HCT116 (cell line): ENCODE data around the gene DYNLT2. TPM values are rescaled to one million over a fixed set of nuclear protein-coding genes. Genes with fewer than 3 reads are reported as not detected.

Experiments
- ATAC-seq: fragments of 200-7000 bp; cut with Tn5 transposase; 2 replicates; pipeline ENCODE4 v1.9.1; 2020; ENCODE audit warnings: mild to moderate bottlenecking, moderate library complexity
- BruUV-seq: library from RNA; stranded (reverse); fragments of 400-500 nt; replicated peaks from 2 replicates; lab custom pipeline; 2021; lab: Mats Ljungman, UMichigan
- CTCF ChIA-PET: fragments of 300-600 bp; sonication (Branson Sonifier 250); formaldehyde crosslinking; loops from one replicate; lab custom pipeline; 2021; ENCODE audit warnings: antibody characterized with exemption; lab: Charles Lee
- POLR2A ChIA-PET: fragments of 300-600, 350-600 bp; sonication (Branson Sonifier 250); formaldehyde crosslinking; loops from one replicate; lab custom pipeline; 2021; ENCODE audit warnings: antibody characterized with exemption; lab: Charles Lee
- RAD21 ChIA-PET, 2 experiments: fragments of 300-600 bp; sonication (Branson Sonifier 250); formaldehyde crosslinking; loops; one replicate each; lab custom pipeline; 2023; ENCODE audit warnings: low total read pairs in 2 of 2; ENCODE audit not compliant: uncharacterized antibody in 2 of 2, unreplicated experiment in 2 of 2, low non-redundant PET in 1 of 2; lab: Charles Lee
- DNase-seq: peaks from one replicate; pipeline ENCODE4 v3.0.0-alpha.2; 2010; ENCODE audit warnings: low read depth, low spot score
- H2AFZ ChIP-seq: fragments of 200-600 bp; shearing (Covaris generic), sonication (generic); 2 replicates; pipeline ENCODE4 v1.6.1; 2017; ENCODE audit warnings: low read depth, mixed run types, mixed read lengths, antibody characterized with exemption, low read length; ENCODE audit not compliant: poor library complexity, severe bottlenecking
- H3K27ac ChIP-seq: 2 replicates; pipeline ENCODE4 v1.5.1; 2012; ENCODE audit warnings: low read depth, low read length
- H3K27me3 ChIP-seq: fragments of 200-600 bp; sonication (generic); 2 replicates; pipeline ENCODE4 v1.6.1; 2016; ENCODE audit warnings: mixed run types, low read length, mixed read lengths; ENCODE audit not compliant: insufficient read depth
- H3K36me3 ChIP-seq, 2 experiments: fragments of 200-500 bp in 1 of 2; fragments of 200-600 bp in 1 of 2; sonication (Bioruptor generic) in 1 of 2; sonication (generic) in 1 of 2; 2 replicates each; pipeline versions ENCODE4 v1.5.1 to v1.6.1; 2014 to 2016; ENCODE audit warnings: low read length in 2 of 2, inconsistent platforms in 1 of 2, mixed read lengths in 1 of 2, mixed run types in 1 of 2; ENCODE audit not compliant: insufficient read depth in 2 of 2, control insufficient read depth in 1 of 2
- H3K4me1 ChIP-seq, 2 experiments: fragments of 200-600 bp in 1 of 2; sonication (generic) in 1 of 2; 2 replicates each; pipeline versions ENCODE4 v1.5.1 to v1.6.1; 2012 to 2017; ENCODE audit warnings: low read length in 2 of 2, inconsistent platforms in 1 of 2, mild to moderate bottlenecking in 1 of 2, mixed read lengths in 1 of 2, mixed run types in 1 of 2, moderate library complexity in 1 of 2; ENCODE audit not compliant: insufficient read depth in 2 of 2, control insufficient read depth in 1 of 2
- H3K4me2 ChIP-seq: fragments of 200-600 bp; sonication (generic); 2 replicates; pipeline ENCODE4 v1.6.1; 2017; ENCODE audit warnings: mixed run types, low read length, mixed read lengths
- H3K4me3 ChIP-seq, 2 experiments: fragments of 200-600 bp in 1 of 2; sonication (generic) in 1 of 2; replicated peaks in 1 of 2; 2 replicates each; pipeline ENCODE4 v1.5.1; 2011 to 2016; ENCODE audit warnings: low read length in 2 of 2, control low read depth in 1 of 2, low read depth in 1 of 2, mild to moderate bottlenecking in 1 of 2, mixed read lengths in 1 of 2, mixed run types in 1 of 2
- H3K79me2 ChIP-seq: fragments of 200-600 bp; sonication (generic); 2 replicates; pipeline ENCODE4 v1.6.1; 2017; ENCODE audit warnings: mild to moderate bottlenecking, mixed run types, low read length, moderate library complexity, mixed read lengths; ENCODE audit not compliant: insufficient read depth
- H3K9ac ChIP-seq: fragments of 200-600 bp; sonication (generic); 2 replicates; pipeline ENCODE4 v1.6.1; 2016; ENCODE audit warnings: low read length, mixed read lengths
- H3K9me2 ChIP-seq: fragments of 200-600 bp; sonication (generic), shearing (Covaris generic); 2 replicates; pipeline ENCODE4 v1.6.1; 2017; ENCODE audit warnings: mixed run types, mild to moderate bottlenecking, moderate library complexity; ENCODE audit not compliant: insufficient read depth
- H3K9me3 ChIP-seq, 2 experiments: fragments of 200-500 bp in 1 of 2; fragments of 200-600 bp in 1 of 2; sonication (Bioruptor generic) in 1 of 2; sonication (generic) in 1 of 2; 2 replicates each; pipeline ENCODE4 v1.6.1; 2014 to 2017; ENCODE audit warnings: low read length in 2 of 2, mixed read lengths in 2 of 2, inconsistent platforms in 1 of 2, low read depth in 1 of 2, mild to moderate bottlenecking in 1 of 2, mixed run types in 1 of 2, moderate library complexity in 1 of 2; ENCODE audit not compliant: control insufficient read depth in 1 of 2, insufficient read depth in 1 of 2
- H4K20me1 ChIP-seq: fragments of 200-600 bp; sonication (generic), shearing (Covaris generic); 2 replicates; pipeline ENCODE4 v1.6.1; 2017; ENCODE audit warnings: mixed run types, mild to moderate bottlenecking, moderate library complexity; ENCODE audit not compliant: insufficient read depth
- ELF1 ChIP-seq: IDR thresholded peaks from 2 replicates; pipeline ENCODE4 v1.6.1; 2012; ENCODE audit warnings: low read depth, borderline replicate concordance
- FOSL1 ChIP-seq: IDR thresholded peaks from 2 replicates; pipeline ENCODE4 v1.6.1; 2012; ENCODE audit warnings: low read depth
- MAX ChIP-seq: IDR thresholded peaks from 2 replicates; pipeline ENCODE4 v1.6.1; 2012
- RAD21 ChIP-seq: IDR thresholded peaks from 2 replicates; pipeline ENCODE4 v1.6.1; 2012; ENCODE audit warnings: low read depth, mild to moderate bottlenecking
- SRF ChIP-seq: IDR thresholded peaks from 2 replicates; pipeline ENCODE4 v1.6.1; 2012; ENCODE audit warnings: low read depth
- YY1 ChIP-seq: IDR thresholded peaks from 2 replicates; pipeline ENCODE4 v1.6.1; 2011; ENCODE audit warnings: low read length, low read depth, moderate library complexity, mild to moderate bottlenecking; ENCODE audit not compliant: insufficient replicate concordance; ENCODE audit errors: extremely low read depth
- ZFX ChIP-seq: fragments of 450-650 bp; IDR thresholded peaks from 2 replicates; pipeline ENCODE4 v1.6.1; 2017
- intact Hi-C: fragments of 100-400 bp; cut with micrococcal nuclease; formaldehyde crosslinking; loops from 2 replicates; pipeline ENCODE4 v1.10.0; 2022
- total RNA-seq: library from RNA; stranded (reverse); gene quantifications from one replicate; pipeline ENCODE4 v1.2.1, GENCODE V29; 2021; ENCODE audit not compliant: unreplicated experiment

The DYNLT2 gene
- total RNA-seq, 1 experiment from 2014 or later, result 1.5 TPM

GRCh38 chr6:169726963-169727362, 24.4 kb downstream of the DYNLT2 start (continued):
- TF ChIP-seq ELF1, result no peak
- TF ChIP-seq SRF, result no peak
- TF ChIP-seq, all 23 proteins: peak for 0

- Histone ChIP-seq H3K79me2 (peaks cover 25% of the 10 kb centered on the region), H3K4me2 (no peak overlapping the region), H2AFZ (no peak overlapping the region), H3K9me3 (no peaks in the 10 kb centered on the region), H3K27me3 (no peaks in the 10 kb centered on the region), H4K20me1 (0 out of 2 replicates have a peak, but pooled peaks cover 4% of the 10 kb centered on the region), H3K27ac (no peak overlapping the region), H3K4me3 (no peak overlapping the region), H3K4me1 (peaks cover 19 to 27% of the 10 kb centered on the region in 2 experiments), H3K9me2 (no peaks in the 10 kb centered on the region), H3K9ac (no peak overlapping the region), H3K36me3 (no peaks in the 10 kb centered on the region)
- BruUV-seq, result no TSS peak
- RAD21 ChIA-PET, result no interaction called here
- DNase-seq (no peak), ATAC-seq (no peak)
- CTCF ChIA-PET, result no interaction called here
- POLR2A ChIA-PET, result no interaction called here
- TF ChIP-seq FOSL1 (no peak), RAD21 (no peak), YY1 (no peak), ZFX (no peak), MAX (no peak)
- intact Hi-C loops, result no loop called here
Measured at GRCh38 chr6:169726049-169726400, 25.3 kb downstream of the DYNLT2 start.
